ENCODE results near the gene ORC3.

- no peak for TF ChIP-seq TAF1 (IDR thresholded peaks at IDR 0.05; ENCODE audit: low read depth)
- no peak for TF ChIP-seq TEAD4 (IDR thresholded peaks at IDR 0.05)
- no peak for TF ChIP-seq RAD21 (IDR thresholded peaks at IDR 0.05; ENCODE audit: low read depth)
- no peak for TF ChIP-seq REST (IDR thresholded peaks at IDR 0.05; ENCODE audit: low read depth)
- no peak for TF ChIP-seq EP300 (IDR thresholded peaks at IDR 0.05; ENCODE audit: borderline replicate concordance)
- TF ChIP-seq ZBTB7A (IDR thresholded peaks at IDR 0.05; ENCODE audit: low read depth), result no peak
- TF ChIP-seq EGR1 (IDR thresholded peaks at IDR 0.05), result no peak
- TF ChIP-seq CEBPB (IDR thresholded peaks at IDR 0.05), result no peak
- TF ChIP-seq MAX (IDR thresholded peaks at IDR 0.05), result no peak
- TF ChIP-seq NFIC (IDR thresholded peaks at IDR 0.05), result no peak
- no peak for TF ChIP-seq FOXM1 (IDR thresholded peaks at IDR 0.05; ENCODE audit: borderline replicate concordance, low read depth)
Measured at GRCh38 chr6:87675004-87675681, 85.2 kb downstream of the ORC3 start.
